ENCODE data around the gene KLHL17.

DNA sequence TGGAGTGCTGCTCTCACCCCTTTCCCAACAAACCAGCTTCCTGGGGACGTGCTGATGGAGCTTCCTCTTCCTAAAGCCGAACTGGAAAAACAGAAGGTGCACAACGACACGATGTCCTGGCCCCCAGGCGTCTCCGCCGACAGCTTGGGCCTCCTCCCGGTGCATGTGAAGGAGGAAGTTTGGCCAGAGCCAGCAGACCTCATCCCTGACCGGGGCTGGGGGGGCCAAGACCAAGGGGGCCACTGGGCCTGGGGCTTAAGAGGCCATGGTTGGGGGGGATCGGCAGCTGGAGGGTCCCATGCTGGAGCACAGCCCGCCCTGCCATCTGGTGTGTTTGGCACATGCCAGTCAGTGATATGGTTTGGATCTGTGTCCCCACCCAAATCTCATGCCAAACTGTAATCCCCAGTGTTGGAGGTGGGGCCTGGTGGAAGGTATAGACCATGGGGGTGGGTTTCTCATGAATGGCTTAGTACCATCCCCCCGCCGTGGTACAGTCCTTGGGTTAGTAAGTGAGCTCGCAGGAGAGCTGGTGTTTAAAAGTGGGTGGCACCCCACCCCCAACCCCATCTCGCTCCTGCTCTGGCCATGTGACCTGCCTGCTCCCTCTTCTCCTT lies 33.1 kb downstream of the KLHL17 start:
- TF ChIP-seq, protein P1, sequence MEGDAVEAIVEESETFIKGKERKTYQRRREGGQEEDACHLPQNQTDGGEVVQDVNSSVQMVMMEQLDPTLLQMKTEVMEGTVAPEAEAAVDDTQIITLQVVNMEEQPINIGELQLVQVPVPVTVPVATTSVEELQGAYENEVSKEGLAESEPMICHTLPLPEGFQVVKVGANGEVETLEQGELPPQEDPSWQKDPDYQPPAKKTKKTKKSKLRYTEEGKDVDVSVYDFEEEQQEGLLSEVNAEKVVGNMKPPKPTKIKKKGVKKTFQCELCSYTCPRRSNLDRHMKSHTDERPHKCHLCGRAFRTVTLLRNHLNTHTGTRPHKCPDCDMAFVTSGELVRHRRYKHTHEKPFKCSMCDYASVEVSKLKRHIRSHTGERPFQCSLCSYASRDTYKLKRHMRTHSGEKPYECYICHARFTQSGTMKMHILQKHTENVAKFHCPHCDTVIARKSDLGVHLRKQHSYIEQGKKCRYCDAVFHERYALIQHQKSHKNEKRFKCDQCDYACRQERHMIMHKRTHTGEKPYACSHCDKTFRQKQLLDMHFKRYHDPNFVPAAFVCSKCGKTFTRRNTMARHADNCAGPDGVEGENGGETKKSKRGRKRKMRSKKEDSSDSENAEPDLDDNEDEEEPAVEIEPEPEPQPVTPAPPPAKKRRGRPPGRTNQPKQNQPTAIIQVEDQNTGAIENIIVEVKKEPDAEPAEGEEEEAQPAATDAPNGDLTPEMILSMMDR (IDR thresholded peaks at IDR 0.05; ENCODE audit: insufficient read depth, low read length), result no peak
- no peak for TF ChIP-seq POLR2AphosphoS5 (IDR thresholded peaks at IDR 0.05; ENCODE audit: low read depth)
- no peak for TF ChIP-seq GABPA (IDR thresholded peaks at IDR 0.05; ENCODE audit: low read depth)
- TF ChIP-seq, protein P2, sequence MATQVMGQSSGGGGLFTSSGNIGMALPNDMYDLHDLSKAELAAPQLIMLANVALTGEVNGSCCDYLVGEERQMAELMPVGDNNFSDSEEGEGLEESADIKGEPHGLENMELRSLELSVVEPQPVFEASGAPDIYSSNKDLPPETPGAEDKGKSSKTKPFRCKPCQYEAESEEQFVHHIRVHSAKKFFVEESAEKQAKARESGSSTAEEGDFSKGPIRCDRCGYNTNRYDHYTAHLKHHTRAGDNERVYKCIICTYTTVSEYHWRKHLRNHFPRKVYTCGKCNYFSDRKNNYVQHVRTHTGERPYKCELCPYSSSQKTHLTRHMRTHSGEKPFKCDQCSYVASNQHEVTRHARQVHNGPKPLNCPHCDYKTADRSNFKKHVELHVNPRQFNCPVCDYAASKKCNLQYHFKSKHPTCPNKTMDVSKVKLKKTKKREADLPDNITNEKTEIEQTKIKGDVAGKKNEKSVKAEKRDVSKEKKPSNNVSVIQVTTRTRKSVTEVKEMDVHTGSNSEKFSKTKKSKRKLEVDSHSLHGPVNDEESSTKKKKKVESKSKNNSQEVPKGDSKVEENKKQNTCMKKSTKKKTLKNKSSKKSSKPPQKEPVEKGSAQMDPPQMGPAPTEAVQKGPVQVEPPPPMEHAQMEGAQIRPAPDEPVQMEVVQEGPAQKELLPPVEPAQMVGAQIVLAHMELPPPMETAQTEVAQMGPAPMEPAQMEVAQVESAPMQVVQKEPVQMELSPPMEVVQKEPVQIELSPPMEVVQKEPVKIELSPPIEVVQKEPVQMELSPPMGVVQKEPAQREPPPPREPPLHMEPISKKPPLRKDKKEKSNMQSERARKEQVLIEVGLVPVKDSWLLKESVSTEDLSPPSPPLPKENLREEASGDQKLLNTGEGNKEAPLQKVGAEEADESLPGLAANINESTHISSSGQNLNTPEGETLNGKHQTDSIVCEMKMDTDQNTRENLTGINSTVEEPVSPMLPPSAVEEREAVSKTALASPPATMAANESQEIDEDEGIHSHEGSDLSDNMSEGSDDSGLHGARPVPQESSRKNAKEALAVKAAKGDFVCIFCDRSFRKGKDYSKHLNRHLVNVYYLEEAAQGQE (IDR thresholded peaks at IDR 0.05; ENCODE audit: insufficient replicate concordance, low read depth), result no peak

All from HL-60 (cell line).